Right lobe of liver (tissue), 6 donors: Measurements from ENCODE around the gene SLC13A1. TPM values are rescaled to one million over a fixed set of nuclear protein-coding genes. Genes with fewer than 3 reads are reported as not detected.

Source experiments
- ATAC-seq, 4 donors: fragments of 200-7000 bp; cut with Tn5 transposase; one replicate each; pipeline ENCODE4 v1.9.1; 2020; ENCODE audit warnings: mild to moderate bottlenecking in 4 of 4, moderate library complexity in 4 of 4
- DNase-seq, 3 donors: peaks; one replicate each; pipeline ENCODE4 v3.0.0-alpha.2; 2020
- H3K27ac ChIP-seq, 3 donors: fragments of 200-600 bp; one replicate each; pipeline ENCODE4 v1.8.0; 2022
- H3K27me3 ChIP-seq, 2 donors: fragments of 200-600 bp; one replicate each; pipeline ENCODE4 v1.8.0; 2022
- H3K36me3 ChIP-seq, 4 donors: fragments of 200-600 bp; sonication (generic) in 1 of 4; one replicate each; pipeline versions ENCODE4 v1.5.1 to v1.8.0; 2017 to 2022; ENCODE audit warnings: control low read depth in 1 of 4
- H3K4me1 ChIP-seq, 4 donors: fragments of 200-600 bp; sonication (generic) in 1 of 4; one replicate each; pipeline versions ENCODE4 v1.5.1 to v1.8.0; 2017 to 2022; ENCODE audit warnings: control low read depth in 1 of 4
- H3K4me3 ChIP-seq, 3 donors: fragments of 200-600 bp; one replicate each; pipeline ENCODE4 v1.8.0; 2022
- H3K9me3 ChIP-seq, 4 donors: fragments of 200-600 bp; sonication (generic) in 1 of 4; one replicate each; pipeline versions ENCODE4 v1.5.1 to v1.8.0; 2017 to 2022; ENCODE audit warnings: control low read depth in 1 of 4
- CTCF ChIP-seq, 4 donors: fragments of 200-600 bp in 3 of 4; fragments of 450-650 bp in 1 of 4; IDR thresholded peaks; one replicate each; pipeline versions ENCODE4 v1.5.1 to v1.8.0; 2016 to 2022; ENCODE audit warnings: antibody characterized with exemption in 4 of 4, mild to moderate bottlenecking in 2 of 4
- POLR2A ChIP-seq: fragments of 450-650 bp; IDR thresholded peaks from one replicate; pipeline ENCODE4 v1.6.1; 2017; ENCODE audit warnings: antibody characterized with exemption, mild to moderate bottlenecking
- WGBS: methylation state at CpG from one replicate; pipeline ENCODE4 v1.1.6; 2018; ENCODE audit warnings: low coverage, low lambda C conversion rate; ENCODE audit not compliant: insufficient coverage; ENCODE audit errors: missing lambda C conversion rate; 5-methylcytosine and 5-hydroxymethylcytosine counted together
- intact Hi-C, 2 donors: fragments of 100-400 bp; cut with DNase I; formaldehyde crosslinking; loops; one replicate each; pipeline versions ENCODE4 v1.11.2 to v1.14.1; 2022
- total RNA-seq, 6 experiments: library from RNA; depleted of rRNA in 2 of 6; stranded (reverse); fragments of >200 nt in 2 of 6; fragmentation: NEBNext Ultra II Directional in 3 of 6; extraction: Animal tissue kit (Norgen Biotek cat#: 25700) in 3 of 6; gene quantifications; one replicate each; pipeline versions ENCODE4 v1.1.0 to v1.2.4, GENCODE V29; 2016 to 2023
- donor health status: DM: no; HTN: yes; CAD: no.
- donor health status: DM: no; HTN: no; CAD: no.
- donor health status: DM: no; HTN: no; CAD: no.
- donor health status: DM: no; HTN: yes; CAD: no.
- donor health status: DM: no; HTN: yes; CAD: no.

Gene SLC13A1
- total RNA-seq, 6 experiments from 2014 or later = not detected

- ATAC-seq = peak; percentile 95 to 99 (median 97)
- H3K9me3 ChIP-seq = no peaks in the 10 kb centered on the region
- no peaks in the 10 kb centered on the region for H3K36me3 ChIP-seq
- WGBS = 2% methylated on average over 3 of the region's 3 CpGs
- TF ChIP-seq POLR2A (no peak), CTCF (IDR thresholded peaks at IDR 0.05) (peak; percentile 67 to 84 (median 82))
- no peaks in the 10 kb centered on the region for H3K27me3 ChIP-seq
- H3K27ac ChIP-seq = no peak overlapping the region
- intact Hi-C loops = no loop called here
- H3K4me1 ChIP-seq = no peaks in the 10 kb centered on the region
- DNase-seq = peak in 2 of 3 donors; percentile 23 to 71
- H3K4me3 ChIP-seq = no peak overlapping the region
These were observed 45.4 kb downstream of the SLC13A1 start for GRCh38 chr7:123154231-123154860.

GRCh38 chr7:123151443-123151842 is 48.3 kb downstream of the SLC13A1 start:
- no peak for ATAC-seq
- no peak for TF ChIP-seq POLR2A
- TF ChIP-seq CTCF (IDR thresholded peaks at IDR 0.05) = no peak

GRCh38 chr7:123148813-123149212 is 51.0 kb downstream of the SLC13A1 start:
- no peaks in the 10 kb centered on the region for H3K4me1 ChIP-seq
- intact Hi-C loops = no loop called here
- ATAC-seq (no peak), DNase-seq (no peak)
- no peaks in the 10 kb centered on the region for H3K27me3 ChIP-seq
- 60% methylated on average over 1 of the region's 1 CpG for WGBS
- H3K27ac ChIP-seq = no peak overlapping the region
- H3K4me3 ChIP-seq = no peak overlapping the region
- H3K9me3 ChIP-seq = no peaks in the 10 kb centered on the region
- TF ChIP-seq POLR2A (no peak), CTCF (IDR thresholded peaks at IDR 0.05) (no peak)
- no peaks in the 10 kb centered on the region for H3K36me3 ChIP-seq

More at GRCh38 chr7:123151443-123151842, 48.3 kb downstream of the SLC13A1 start:
- intact Hi-C loops = no loop called here
- H3K9me3 ChIP-seq = no peaks in the 10 kb centered on the region
- no peak overlapping the region for H3K27ac ChIP-seq
- no peaks in the 10 kb centered on the region for H3K4me1 ChIP-seq
- WGBS = 46% methylated on average over 3 of the region's 3 CpGs
- no peak overlapping the region for H3K4me3 ChIP-seq
- DNase-seq = no peak
- H3K27me3 ChIP-seq = no peaks in the 10 kb centered on the region
- no peaks in the 10 kb centered on the region for H3K36me3 ChIP-seq

GRCh38 chr7:123143252-123144006 is 56.3 kb downstream of the SLC13A1 start:
- Histone ChIP-seq H3K36me3 (no peaks in the 10 kb centered on the region), H3K4me1 (no peaks in the 10 kb centered on the region), H3K9me3 (no peaks in the 10 kb centered on the region), H3K27ac (no peak overlapping the region), H3K4me3 (no peak overlapping the region), H3K27me3 (no peaks in the 10 kb centered on the region)
- 51% methylated on average over 2 of the region's 3 CpGs for WGBS
- ATAC-seq (no peak), DNase-seq (no peak)
- intact Hi-C loops = no loop called here
- no peak for TF ChIP-seq CTCF (IDR thresholded peaks at IDR 0.05)
- TF ChIP-seq POLR2A = no peak
